ENCODE data around the gene KDM4B. TPM values are rescaled to one million over a fixed set of nuclear protein-coding genes. Genes with fewer than 3 reads are reported as not detected.

The KDM4B gene
- total and polyA plus RNA-seq, 4 donors = 3.2 to 19.7 (median 12.9) TPM

- no peak overlapping the region for H3K4me3 ChIP-seq (ENCODE audit: low read depth in 1 of 3, low read length in 3 of 3)
- 91% methylated on average over 16 of the region's 16 CpGs for WGBS
- TF ChIP-seq HNF4A (conservative IDR thresholded peaks at IDR 0.05) = no peak
- TF ChIP-seq HNF4G (IDR thresholded peaks at IDR 0.05) = no peak
- no peak for TF ChIP-seq TAF1 (conservative IDR thresholded peaks at IDR 0.05)
- TF ChIP-seq NR2F2 (IDR thresholded peaks at IDR 0.05) = no peak
- no peak for TF ChIP-seq RAD21 (IDR thresholded peaks at IDR 0.05)
- no peak for TF ChIP-seq GABPA (IDR thresholded peaks at IDR 0.05 in 1 of 2, conservative IDR thresholded peaks at IDR 0.05 in 1 of 2)
- no peak for TF ChIP-seq YY1 (IDR thresholded peaks at IDR 0.05)
- no peak for TF ChIP-seq SP1 (IDR thresholded peaks at IDR 0.05)
- TF ChIP-seq ZBTB33 (IDR thresholded peaks at IDR 0.05) = no peak
- TF ChIP-seq RXRA (IDR thresholded peaks at IDR 0.05) = no peak
- no peak for TF ChIP-seq REST (IDR thresholded peaks at IDR 0.05)
- no peak for TF ChIP-seq FOXA1 (IDR thresholded peaks at IDR 0.05)
- no peak for TF ChIP-seq CTCF (IDR thresholded peaks at IDR 0.05; ENCODE audit: low read depth, low read length, missing input control)
- TF ChIP-seq FOXA2 (IDR thresholded peaks at IDR 0.05) = no peak
- TF ChIP-seq ATF3 (IDR thresholded peaks at IDR 0.05) = no peak
- TF ChIP-seq EGR1 (IDR thresholded peaks at IDR 0.05; ENCODE audit: low read depth in 2 of 2) = no peak
Observed at GRCh38 chr19:5018224-5019015, 49.5 kb downstream of the KDM4B start.

More at GRCh38 chr19:5018224-5019015, 49.5 kb downstream of the KDM4B start:
- DNase-seq (ENCODE audit: low spot score) = no peak
- Histone ChIP-seq H3K4me1 (ENCODE audit: control insufficient read depth in 4 of 4, insufficient read depth in 4 of 4, low read length in 3 of 4) (no peaks in the 10 kb centered on the region), H3K36me3 (ENCODE audit: control insufficient read depth in 4 of 4, insufficient read depth in 3 of 4, low read depth in 1 of 4, low read length in 3 of 4) (peaks cover 3 to 23% (median 5%) of the 10 kb centered on the region in 4 donors), H3K9me3 (ENCODE audit: control insufficient read depth in 4 of 4, low read length in 3 of 4) (no peaks in the 10 kb centered on the region), H3K27ac (ENCODE audit: low read depth in 1 of 2, low read length in 2 of 2) (no peak overlapping the region), H3K27me3 (ENCODE audit: control insufficient read depth in 4 of 4, insufficient read depth in 4 of 4, low read length in 3 of 4) (no peaks in the 10 kb centered on the region), H3K9ac (ENCODE audit: low read depth in 1 of 2, low read length in 2 of 2) (no peak overlapping the region)
